ENCODE data around the gene FAM120B.

The FAM120B gene

DNA sequence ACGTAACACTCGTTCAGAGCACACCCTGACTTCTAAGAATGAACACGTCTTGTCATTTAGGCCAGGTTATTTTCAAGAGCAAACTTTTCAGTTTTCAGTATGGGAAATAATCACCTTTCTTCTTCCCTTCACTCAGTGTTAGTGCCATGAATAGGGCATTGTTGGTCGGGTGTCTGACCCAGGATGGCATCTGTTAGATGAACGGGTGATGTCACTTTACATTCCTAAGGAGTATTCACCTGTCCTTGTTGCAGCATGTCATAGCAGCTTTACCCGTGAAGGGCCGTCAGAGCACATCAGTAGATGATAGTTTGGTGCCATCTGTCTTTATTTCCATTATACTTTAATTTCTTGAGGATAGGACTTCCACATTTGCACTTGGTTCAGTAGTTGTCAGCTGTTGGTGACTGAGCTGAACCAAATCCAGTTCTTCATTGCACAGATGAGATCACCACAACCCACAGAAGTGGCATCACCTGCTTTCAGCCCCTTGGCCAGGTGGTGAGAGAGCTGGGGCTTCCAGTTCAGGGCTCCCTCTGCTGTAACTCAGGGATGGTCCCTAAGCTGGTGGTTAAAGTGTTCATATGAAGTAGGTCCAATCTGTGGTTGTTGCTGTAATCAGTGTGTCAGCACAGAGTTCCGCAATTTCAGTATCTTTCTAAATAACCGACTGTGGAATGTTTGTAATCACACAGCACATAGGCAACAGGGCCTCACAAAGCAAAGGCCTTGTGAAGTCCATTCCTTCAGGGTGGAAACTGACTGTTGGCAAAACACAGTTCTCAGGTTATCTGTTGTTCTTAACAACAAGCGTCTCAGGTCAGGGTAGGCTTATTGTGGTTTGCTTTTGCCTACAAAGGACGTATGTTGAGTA is 68.2 kb downstream of the FAM120B start:
- no peak for ATAC-seq
- TF ChIP-seq ZC3H10 (CRISPR knock-in tag; IDR thresholded peaks at IDR 0.05) (no peak), SNAI2 (CRISPR knock-in tag; IDR thresholded peaks at IDR 0.05) (no peak), ZNF70 (CRISPR knock-in tag; IDR thresholded peaks at IDR 0.05) (no peak), BACH2 (CRISPR knock-in tag; IDR thresholded peaks at IDR 0.05; ENCODE audit: borderline replicate concordance) (no peak), ISL1 (CRISPR knock-in tag; IDR thresholded peaks at IDR 0.05) (no peak), ARNTL (CRISPR knock-in tag; IDR thresholded peaks at IDR 0.05; ENCODE audit: borderline replicate concordance, low read depth) (no peak), ZFP30 (CRISPR knock-in tag; IDR thresholded peaks at IDR 0.05) (no peak), ZFP3 (CRISPR knock-in tag; IDR thresholded peaks at IDR 0.05) (no peak), OSR1 (CRISPR knock-in tag; IDR thresholded peaks at IDR 0.05) (no peak), ZNF8 (CRISPR knock-in tag; IDR thresholded peaks at IDR 0.05) (no peak), CSDC2 (CRISPR knock-in tag; IDR thresholded peaks at IDR 0.05) (no peak), ZNF565 (CRISPR knock-in tag; conservative IDR thresholded peaks at IDR 0.05; ENCODE audit: low read depth) (no peak), ESRRG (CRISPR knock-in tag; IDR thresholded peaks at IDR 0.05) (no peak), TOX (CRISPR knock-in tag; IDR thresholded peaks at IDR 0.05; ENCODE audit: borderline replicate concordance) (no peak)
- TF ChIP-seq, protein P1, sequence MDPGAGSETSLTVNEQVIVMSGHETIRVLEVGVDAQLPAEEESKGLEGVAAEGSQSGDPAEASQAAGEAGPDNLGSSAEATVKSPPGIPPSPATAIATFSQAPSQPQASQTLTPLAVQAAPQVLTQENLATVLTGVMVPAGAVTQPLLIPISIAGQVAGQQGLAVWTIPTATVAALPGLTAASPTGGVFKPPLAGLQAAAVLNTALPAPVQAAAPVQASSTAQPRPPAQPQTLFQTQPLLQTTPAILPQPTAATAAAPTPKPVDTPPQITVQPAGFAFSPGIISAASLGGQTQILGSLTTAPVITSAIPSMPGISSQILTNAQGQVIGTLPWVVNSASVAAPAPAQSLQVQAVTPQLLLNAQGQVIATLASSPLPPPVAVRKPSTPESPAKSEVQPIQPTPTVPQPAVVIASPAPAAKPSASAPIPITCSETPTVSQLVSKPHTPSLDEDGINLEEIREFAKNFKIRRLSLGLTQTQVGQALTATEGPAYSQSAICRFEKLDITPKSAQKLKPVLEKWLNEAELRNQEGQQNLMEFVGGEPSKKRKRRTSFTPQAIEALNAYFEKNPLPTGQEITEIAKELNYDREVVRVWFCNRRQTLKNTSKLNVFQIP (CRISPR knock-in tag; IDR thresholded peaks at IDR 0.05; ENCODE audit: borderline replicate concordance, low read depth) = no peak
- TF ChIP-seq, protein P2, sequence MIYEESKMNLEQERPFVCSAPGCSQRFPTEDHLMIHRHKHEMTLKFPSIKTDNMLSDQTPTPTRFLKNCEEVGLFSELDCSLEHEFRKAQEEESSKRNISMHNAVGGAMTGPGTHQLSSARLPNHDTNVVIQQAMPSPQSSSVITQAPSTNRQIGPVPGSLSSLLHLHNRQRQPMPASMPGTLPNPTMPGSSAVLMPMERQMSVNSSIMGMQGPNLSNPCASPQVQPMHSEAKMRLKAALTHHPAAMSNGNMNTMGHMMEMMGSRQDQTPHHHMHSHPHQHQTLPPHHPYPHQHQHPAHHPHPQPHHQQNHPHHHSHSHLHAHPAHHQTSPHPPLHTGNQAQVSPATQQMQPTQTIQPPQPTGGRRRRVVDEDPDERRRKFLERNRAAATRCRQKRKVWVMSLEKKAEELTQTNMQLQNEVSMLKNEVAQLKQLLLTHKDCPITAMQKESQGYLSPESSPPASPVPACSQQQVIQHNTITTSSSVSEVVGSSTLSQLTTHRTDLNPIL (CRISPR knock-in tag; IDR thresholded peaks at IDR 0.05; ENCODE audit: low read depth) = no peak
- TF ChIP-seq, protein P3, sequence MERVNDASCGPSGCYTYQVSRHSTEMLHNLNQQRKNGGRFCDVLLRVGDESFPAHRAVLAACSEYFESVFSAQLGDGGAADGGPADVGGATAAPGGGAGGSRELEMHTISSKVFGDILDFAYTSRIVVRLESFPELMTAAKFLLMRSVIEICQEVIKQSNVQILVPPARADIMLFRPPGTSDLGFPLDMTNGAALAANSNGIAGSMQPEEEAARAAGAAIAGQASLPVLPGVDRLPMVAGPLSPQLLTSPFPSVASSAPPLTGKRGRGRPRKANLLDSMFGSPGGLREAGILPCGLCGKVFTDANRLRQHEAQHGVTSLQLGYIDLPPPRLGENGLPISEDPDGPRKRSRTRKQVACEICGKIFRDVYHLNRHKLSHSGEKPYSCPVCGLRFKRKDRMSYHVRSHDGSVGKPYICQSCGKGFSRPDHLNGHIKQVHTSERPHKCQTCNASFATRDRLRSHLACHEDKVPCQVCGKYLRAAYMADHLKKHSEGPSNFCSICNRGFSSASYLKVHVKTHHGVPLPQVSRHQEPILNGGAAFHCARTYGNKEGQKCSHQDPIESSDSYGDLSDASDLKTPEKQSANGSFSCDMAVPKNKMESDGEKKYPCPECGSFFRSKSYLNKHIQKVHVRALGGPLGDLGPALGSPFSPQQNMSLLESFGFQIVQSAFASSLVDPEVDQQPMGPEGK (CRISPR knock-in tag; IDR thresholded peaks at IDR 0.05; ENCODE audit: borderline replicate concordance) = no peak
- TF ChIP-seq, protein P4, sequence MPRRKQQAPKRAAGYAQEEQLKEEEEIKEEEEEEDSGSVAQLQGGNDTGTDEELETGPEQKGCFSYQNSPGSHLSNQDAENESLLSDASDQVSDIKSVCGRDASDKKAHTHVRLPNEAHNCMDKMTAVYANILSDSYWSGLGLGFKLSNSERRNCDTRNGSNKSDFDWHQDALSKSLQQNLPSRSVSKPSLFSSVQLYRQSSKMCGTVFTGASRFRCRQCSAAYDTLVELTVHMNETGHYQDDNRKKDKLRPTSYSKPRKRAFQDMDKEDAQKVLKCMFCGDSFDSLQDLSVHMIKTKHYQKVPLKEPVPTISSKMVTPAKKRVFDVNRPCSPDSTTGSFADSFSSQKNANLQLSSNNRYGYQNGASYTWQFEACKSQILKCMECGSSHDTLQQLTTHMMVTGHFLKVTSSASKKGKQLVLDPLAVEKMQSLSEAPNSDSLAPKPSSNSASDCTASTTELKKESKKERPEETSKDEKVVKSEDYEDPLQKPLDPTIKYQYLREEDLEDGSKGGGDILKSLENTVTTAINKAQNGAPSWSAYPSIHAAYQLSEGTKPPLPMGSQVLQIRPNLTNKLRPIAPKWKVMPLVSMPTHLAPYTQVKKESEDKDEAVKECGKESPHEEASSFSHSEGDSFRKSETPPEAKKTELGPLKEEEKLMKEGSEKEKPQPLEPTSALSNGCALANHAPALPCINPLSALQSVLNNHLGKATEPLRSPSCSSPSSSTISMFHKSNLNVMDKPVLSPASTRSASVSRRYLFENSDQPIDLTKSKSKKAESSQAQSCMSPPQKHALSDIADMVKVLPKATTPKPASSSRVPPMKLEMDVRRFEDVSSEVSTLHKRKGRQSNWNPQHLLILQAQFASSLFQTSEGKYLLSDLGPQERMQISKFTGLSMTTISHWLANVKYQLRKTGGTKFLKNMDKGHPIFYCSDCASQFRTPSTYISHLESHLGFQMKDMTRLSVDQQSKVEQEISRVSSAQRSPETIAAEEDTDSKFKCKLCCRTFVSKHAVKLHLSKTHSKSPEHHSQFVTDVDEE (CRISPR knock-in tag; IDR thresholded peaks at IDR 0.05) = no peak

DNA sequence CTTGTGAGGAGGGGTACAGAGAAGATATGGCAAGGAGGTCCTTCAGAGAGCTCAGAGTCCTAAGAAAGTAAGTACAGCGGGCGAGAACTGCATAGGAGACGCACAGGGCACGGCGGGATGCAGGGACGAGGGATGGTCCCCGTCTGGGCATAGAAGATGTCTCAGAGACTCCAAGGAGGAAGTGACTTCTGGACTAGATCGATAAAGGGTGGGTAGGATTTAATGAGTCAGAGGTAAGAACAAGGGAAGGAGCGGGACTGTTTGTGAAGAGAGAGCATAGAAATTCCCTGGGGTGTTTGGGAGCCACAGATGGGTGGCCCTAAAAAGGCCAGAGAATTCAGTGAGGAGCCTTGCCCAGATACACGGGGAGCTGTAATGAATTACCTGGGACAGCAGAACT is 69.1 kb downstream of the FAM120B start:
- ATAC-seq = no peak
- TF ChIP-seq CSDC2 (CRISPR knock-in tag; IDR thresholded peaks at IDR 0.05) (no peak), ZC3H10 (CRISPR knock-in tag; IDR thresholded peaks at IDR 0.05) (no peak), BACH2 (CRISPR knock-in tag; IDR thresholded peaks at IDR 0.05; ENCODE audit: borderline replicate concordance) (no peak), PPARA (CRISPR knock-in tag; IDR thresholded peaks at IDR 0.05; ENCODE audit: borderline replicate concordance) (no peak), ISL1 (CRISPR knock-in tag; IDR thresholded peaks at IDR 0.05) (no peak), SNAI2 (CRISPR knock-in tag; IDR thresholded peaks at IDR 0.05) (no peak), ZNF8 (CRISPR knock-in tag; IDR thresholded peaks at IDR 0.05) (no peak), RARB (CRISPR knock-in tag; IDR thresholded peaks at IDR 0.05) (no peak), ARNTL (CRISPR knock-in tag; IDR thresholded peaks at IDR 0.05; ENCODE audit: borderline replicate concordance, low read depth) (no peak), ZFP30 (CRISPR knock-in tag; IDR thresholded peaks at IDR 0.05) (no peak), TCF4 (CRISPR knock-in tag; IDR thresholded peaks at IDR 0.05; ENCODE audit: borderline replicate concordance) (no peak), ZFP3 (CRISPR knock-in tag; IDR thresholded peaks at IDR 0.05) (no peak), ZNF565 (CRISPR knock-in tag; conservative IDR thresholded peaks at IDR 0.05; ENCODE audit: low read depth) (no peak)
- TF ChIP-seq, protein P4 (CRISPR knock-in tag; IDR thresholded peaks at IDR 0.05) = no peak
- TF ChIP-seq, protein P5, sequence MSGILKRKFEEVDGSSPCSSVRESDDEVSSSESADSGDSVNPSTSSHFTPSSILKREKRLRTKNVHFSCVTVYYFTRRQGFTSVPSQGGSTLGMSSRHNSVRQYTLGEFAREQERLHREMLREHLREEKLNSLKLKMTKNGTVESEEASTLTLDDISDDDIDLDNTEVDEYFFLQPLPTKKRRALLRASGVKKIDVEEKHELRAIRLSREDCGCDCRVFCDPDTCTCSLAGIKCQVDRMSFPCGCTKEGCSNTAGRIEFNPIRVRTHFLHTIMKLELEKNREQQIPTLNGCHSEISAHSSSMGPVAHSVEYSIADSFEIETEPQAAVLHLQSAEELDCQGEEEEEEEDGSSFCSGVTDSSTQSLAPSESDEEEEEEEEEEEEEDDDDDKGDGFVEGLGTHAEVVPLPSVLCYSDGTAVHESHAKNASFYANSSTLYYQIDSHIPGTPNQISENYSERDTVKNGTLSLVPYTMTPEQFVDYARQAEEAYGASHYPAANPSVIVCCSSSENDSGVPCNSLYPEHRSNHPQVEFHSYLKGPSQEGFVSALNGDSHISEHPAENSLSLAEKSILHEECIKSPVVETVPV (CRISPR knock-in tag; IDR thresholded peaks at IDR 0.05) = no peak
- TF ChIP-seq, protein P2 (CRISPR knock-in tag; IDR thresholded peaks at IDR 0.05; ENCODE audit: low read depth) = no peak
- TF ChIP-seq, protein P1 (CRISPR knock-in tag; IDR thresholded peaks at IDR 0.05; ENCODE audit: borderline replicate concordance, low read depth) = no peak
